Mammary epithelial cell (primary cell): Measurements from ENCODE around the gene CLDN7.

ENCODE experiments used
- EZH2 ChIP-seq: IDR thresholded peaks from 2 replicates; pipeline ENCODE4 v1.6.1; 2012; ENCODE audit warnings: low read length, inconsistent platforms, borderline replicate concordance
- TF ChIP-seq, protein P1 (sequence below), 2 donors: IDR thresholded peaks in 1 of 2; conservative IDR thresholded peaks in 1 of 2; 2 replicates each; pipeline ENCODE4 v1.5.1; 2011 to 2012; ENCODE audit warnings: inconsistent platforms in 2 of 2, low read length in 2 of 2, mild to moderate bottlenecking in 2 of 2, control low read depth in 1 of 2, low read depth in 1 of 2; ENCODE audit not compliant: insufficient read depth in 1 of 2; ENCODE audit errors: extremely low read depth in 1 of 2

DNA sequence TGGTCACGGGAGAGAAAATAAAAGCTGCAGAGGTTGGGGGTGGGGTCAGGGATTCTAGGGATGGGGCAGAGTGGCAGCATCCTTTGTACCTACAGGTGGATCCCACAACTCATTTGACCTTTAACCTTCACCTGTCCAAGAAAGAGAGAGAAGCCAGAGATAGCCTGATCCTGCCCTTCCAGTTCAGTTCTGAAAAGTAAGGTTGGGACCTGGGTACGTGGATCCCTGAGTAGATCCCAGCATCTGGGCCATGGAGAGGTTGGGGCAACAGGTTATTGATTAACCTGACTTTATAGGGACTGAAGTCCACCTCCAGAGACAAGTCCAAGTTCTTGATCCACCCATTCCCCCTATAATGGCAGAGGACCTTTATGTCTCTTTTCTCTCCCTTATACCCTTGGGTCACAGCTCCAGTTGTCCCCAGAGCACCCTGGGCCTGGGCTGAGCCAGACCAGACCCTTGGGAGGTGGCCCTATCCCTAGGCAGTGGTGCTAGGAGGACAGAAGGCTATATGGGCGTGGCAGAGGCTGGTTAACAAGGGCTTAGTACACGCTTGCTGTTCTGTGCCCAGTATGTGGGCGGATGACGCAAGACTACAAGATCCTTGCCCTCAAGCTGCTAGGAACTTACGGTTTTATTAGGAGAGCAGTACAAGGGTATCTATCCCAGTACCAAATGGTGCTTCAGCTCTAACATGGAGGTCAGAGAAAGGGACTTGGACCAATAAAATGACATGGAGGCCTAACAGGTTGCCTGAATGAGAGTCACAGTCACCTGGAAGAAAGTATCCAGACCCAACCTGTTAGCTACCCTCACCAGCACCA lies 3.3 kb downstream of the CLDN7 start:
- TF ChIP-seq, protein P1, sequence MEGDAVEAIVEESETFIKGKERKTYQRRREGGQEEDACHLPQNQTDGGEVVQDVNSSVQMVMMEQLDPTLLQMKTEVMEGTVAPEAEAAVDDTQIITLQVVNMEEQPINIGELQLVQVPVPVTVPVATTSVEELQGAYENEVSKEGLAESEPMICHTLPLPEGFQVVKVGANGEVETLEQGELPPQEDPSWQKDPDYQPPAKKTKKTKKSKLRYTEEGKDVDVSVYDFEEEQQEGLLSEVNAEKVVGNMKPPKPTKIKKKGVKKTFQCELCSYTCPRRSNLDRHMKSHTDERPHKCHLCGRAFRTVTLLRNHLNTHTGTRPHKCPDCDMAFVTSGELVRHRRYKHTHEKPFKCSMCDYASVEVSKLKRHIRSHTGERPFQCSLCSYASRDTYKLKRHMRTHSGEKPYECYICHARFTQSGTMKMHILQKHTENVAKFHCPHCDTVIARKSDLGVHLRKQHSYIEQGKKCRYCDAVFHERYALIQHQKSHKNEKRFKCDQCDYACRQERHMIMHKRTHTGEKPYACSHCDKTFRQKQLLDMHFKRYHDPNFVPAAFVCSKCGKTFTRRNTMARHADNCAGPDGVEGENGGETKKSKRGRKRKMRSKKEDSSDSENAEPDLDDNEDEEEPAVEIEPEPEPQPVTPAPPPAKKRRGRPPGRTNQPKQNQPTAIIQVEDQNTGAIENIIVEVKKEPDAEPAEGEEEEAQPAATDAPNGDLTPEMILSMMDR (conservative IDR thresholded peaks at IDR 0.05 in 1 of 2, IDR thresholded peaks at IDR 0.05 in 1 of 2; ENCODE audit: extremely low read depth in 1 of 2, insufficient read depth in 1 of 2, low read depth in 1 of 2, low read length in 2 of 2) = no peak
- no peak for TF ChIP-seq EZH2
